SU-DHL-6 (cell line): ENCODE data around the gene CNFN.

Source experiments
- CTCF ChIP-seq: fragments of 200-600 bp; sonication (generic); IDR thresholded peaks from one replicate; pipeline ENCODE4 v1.5.1; 2017; ENCODE audit warnings: antibody characterized with exemption, mild to moderate bottlenecking, low read length, moderate library complexity; ENCODE audit not compliant: insufficient read depth, poor library complexity, severe bottlenecking
- EZH2phosphoT487 ChIP-seq: fragments of 200-600 bp; sonication (generic), shearing (Covaris generic); conservative IDR thresholded peaks from 2 replicates; pipeline ENCODE4 v1.6.1; 2018; ENCODE audit warnings: mild to moderate bottlenecking, antibody characterized with exemption, low read length, moderate library complexity, mixed read lengths

- TF ChIP-seq CTCF = peak; percentile 45
- no peak for TF ChIP-seq EZH2phosphoT487
These were observed 3.0 kb downstream of the CNFN start for GRCh38 chr19:42386974-42387707.
